ENCODE measurements around the gene YIPF5.

YIPF5 gene

DNA sequence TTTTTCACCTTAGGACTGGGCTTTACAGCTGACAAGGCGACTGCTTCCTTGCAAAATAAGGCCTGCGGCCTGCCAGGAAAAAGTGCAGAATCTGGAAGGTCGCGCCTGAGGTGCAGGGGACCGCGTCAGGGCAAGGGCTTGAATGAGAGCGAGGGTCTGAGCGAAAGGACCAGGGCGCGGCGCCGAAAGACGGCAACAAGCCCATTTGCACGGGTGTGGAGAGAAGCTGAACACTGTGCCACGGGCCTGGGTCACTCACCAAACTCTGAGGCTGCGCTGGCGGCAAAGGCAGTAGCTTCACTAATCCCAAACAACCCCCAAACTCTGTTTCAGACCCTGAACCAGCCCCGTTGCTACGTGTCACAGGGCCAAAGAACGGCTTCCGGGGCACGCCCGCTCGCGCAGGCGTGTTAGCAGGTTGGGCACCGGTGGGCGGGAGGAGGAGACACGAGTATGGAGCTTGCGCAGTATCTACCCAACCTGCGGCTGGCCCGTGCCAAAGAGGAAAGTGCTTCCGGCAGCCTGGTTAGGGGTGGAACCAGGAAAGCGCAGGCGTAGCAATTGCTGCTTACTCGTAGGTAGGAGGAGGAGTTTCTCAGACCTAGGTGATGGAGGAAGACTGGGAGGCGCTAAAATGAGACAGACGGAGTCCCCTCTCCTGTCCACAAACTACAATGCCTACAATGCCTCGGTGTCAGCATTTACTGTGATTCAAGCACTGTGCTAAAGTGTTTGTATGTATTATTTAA, at the start of gene YIPF5, which contains the start of gene KCTD16:
TSS of gene YIPF5 (minus strand) at position 384 of the 749 bp plus-strand sequence. CDS start 704 bp downstream, outside the sequence.
TSS of gene KCTD16 (plus strand) at position 598 of the 749 bp plus-strand sequence.
- DNase-seq (ENCODE audit: low read depth): peak; percentile 85

DNA sequence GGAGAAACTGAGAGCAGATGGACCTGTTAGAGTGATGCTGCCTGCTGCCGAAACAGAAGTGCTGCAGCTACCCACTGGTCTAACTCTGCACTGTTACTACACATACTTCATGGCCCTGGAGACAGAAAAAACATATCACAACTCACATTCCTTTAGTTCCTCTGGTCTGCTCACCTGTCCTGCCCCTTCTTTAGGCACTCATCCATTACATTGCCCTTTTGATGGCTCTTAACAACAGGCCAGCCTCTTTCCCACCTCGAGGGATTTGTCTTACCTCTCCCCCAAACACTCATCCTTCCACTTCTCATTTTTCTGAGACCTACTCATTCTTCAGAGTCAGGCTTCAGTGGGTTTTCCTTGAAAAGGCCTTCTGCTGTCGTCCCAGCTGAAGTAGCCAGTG, 49.4 kb upstream of the YIPF5 start:
- no peak for DNase-seq (ENCODE audit: low read depth)

DNA sequence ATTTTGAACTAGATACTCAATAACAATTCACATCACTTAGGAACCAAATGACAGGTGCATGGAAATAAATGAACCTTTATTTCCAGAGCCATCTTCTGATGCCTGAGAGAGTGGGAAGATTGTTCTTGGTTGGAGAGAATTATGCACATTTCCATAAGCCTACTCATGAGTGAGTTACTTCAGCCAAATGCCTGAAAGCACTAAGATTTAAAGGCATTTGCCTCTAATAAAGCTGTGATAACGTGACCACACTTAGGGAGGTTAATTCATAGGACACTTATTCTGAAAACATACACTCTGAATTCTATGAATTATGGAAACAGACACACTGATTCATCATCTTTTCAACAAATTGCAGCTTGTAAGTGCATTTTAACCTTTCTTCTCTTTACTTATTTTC, 40.2 kb upstream of the YIPF5 start:
- no peak for DNase-seq (ENCODE audit: low read depth)

DNA sequence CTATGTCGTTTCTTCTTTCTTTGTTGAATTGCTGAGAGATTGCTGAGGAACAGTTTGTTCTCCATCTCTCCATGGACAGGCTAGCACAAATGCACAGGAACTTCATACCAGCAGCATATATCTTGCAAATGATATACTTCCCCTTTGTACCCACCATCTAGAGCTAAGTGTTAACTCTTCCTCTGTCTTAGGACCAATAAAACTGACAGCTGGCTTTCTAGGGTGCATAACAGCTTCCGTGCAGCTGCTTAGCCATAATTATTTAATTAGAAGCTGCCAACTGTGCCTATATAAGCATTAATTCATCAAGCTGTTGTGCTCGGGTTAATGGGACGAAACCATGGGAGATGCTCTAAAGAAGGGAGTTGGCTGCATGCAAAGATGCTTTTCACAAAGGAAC, 38.9 kb upstream of the YIPF5 start:
- DNase-seq (ENCODE audit: low read depth): no peak

DNA sequence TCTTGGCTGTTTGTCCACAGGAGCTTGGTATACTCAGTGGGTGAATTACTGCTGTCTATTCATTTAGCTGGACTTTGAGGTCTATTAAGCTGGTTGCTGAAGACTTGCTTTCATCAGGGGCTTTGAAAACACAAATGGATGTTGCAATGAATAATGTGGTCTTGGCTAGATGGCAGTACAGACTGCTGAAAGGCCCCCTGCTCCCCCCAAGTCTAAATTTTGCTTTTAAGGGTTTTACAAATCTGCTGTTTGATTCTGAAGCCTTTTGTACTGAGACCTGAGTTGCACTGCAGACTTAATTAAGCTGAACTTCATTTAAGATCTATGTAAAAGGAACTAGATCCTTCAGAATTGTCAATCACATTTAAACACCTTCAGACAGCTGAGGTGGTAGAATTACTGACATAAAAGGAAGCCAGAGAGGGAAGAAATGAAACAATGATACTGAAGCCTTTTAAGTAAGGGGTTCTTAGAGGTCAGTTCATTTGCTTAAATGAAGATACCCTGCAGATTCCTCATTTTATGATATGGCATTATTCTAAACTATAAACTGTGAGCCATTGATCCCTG, 37.5 kb upstream of the YIPF5 start:
- no peak for DNase-seq (ENCODE audit: low read depth)

DNA sequence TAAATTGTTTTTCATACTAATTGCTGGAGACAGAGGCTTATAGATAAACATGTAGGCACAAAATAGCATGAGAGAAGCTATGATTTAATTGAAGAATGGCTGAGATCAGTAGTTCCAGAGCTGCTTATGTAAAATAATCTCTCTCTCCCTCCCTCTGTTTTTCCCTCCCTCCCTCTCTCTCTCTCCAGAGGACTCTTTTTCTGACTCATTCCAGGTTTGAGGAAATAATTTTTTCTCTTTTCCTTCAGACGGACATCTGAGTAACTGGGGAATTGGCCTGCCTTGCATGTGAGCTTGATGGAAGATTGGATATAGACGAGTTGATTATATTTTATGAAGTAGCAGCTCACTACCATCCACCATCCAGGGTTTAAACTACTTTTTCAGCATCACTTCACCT, 35.7 kb upstream of the YIPF5 start:
- no peak for DNase-seq (ENCODE audit: low read depth)

DNA sequence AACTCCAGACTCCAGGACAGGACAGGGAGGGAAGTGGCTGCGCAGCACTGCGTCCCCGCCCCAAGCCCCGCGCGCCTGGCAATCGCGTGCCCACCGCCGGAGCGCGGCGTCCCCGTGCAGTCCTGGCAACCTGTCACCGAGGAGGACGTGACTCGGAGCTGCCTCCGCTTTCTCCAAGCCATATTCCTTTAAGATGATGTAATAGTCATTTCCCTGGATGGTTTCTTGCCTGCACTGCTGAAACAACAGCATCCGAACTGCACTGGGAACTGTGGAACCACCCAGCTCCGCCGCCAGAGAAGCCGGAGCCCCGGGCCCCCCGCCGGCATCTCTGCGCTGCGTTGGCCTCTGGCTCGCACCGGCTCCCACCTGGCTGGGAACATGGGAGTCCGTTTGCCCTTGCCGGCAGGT, 34.7 kb upstream of the YIPF5 start:
- no peak for DNase-seq (ENCODE audit: low read depth)

DNA sequence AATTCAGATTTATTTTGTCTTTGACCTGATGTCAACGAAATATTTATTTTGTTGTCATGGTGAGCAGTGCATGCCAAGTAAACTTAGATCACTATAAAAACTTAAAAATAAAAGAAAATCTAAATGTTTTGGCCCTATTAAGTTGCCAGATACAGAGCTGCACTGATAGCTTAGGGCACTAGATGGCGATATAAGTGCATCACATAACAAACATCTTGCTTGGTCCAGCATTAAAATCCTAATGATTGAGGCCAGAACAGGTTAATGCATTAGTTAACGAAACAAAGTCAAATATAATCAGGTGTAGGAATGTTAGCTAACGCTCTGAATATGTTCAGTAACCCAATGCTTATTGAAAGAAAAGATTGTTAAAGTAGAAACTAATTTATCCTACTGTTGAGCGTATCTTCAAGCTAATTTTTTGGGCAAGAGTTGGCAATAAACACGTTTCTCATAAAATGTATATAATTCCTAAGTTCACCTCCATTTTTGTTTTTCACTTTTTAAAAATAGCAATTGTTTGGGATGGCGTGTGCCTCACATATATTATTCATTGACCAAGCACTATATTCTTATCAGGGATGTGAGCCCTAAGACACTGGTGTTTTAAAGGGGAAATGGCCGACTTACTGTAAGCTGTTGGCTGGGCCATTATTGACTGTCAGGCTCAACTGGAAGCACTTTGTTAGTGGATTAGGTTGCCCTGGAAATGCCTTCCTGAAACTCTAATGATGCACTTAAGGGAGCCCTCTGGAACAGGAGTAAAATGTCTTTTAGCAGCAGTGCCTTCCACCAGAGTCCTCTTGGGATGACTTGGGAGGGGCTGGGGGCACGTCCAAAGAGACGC, 33.5 kb upstream of the YIPF5 start:
- peak; percentile 62 for DNase-seq (ENCODE audit: low read depth)

DNA sequence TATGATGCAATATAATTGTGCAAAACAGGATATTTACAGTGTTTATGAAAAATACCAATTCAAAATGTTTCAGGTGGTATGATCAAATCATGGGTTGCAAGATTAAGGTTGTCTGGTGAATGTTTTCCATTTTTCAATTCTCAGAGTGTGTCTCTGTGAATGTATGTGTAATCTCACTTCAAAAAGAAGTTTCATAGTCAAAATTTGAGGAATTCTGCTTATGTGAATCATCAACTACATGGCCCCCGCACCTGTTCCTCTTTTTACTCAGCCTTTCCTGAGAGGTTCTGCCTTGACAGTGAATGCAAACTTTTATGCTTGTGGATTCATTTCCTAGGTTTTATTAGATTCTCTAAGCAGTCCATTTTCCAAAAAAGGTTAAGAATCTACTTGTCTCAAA, 32.3 kb upstream of the YIPF5 start:
- DNase-seq (ENCODE audit: low read depth): no peak

DNA sequence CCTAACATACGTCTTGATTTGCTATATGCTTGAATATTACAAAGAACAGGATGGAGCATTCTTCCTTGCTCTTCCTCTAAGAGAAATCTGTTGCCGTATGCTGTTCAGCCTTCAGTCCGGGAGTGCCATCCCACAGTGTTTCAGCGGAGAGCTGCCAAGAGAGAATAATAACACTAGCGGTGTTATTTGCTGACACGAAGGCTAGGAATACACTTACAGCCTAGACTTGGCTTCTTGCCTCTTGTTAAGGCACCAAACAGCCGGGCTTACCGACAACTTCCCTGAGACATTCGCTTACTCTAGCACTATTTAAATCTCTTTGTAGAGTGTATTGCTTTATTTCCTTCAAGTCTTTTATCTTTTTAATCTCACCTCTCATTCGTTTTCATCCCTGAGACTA, 31.6 kb upstream of the YIPF5 start:
- no peak for DNase-seq (ENCODE audit: low read depth)

DNA sequence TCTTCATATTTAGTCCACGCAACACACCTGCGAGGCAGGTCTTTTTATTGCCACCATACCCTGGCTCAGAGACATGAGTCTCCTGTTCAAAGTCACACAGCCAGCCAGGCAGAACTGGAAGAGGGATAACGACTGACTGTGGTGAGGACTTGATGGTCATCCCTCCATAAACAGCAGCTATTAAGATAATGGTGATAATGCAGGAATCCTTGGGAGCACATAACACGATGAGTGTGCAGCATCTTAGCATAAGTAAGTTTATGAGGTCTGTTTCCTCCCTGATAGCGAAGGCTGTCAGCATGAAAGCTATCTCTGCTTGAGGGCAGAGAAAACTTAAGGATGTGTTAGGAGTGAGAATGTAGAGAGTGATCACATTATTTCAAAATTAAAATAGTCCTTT, 31.1 kb upstream of the YIPF5 start:
- DNase-seq (ENCODE audit: low read depth): no peak

DNA sequence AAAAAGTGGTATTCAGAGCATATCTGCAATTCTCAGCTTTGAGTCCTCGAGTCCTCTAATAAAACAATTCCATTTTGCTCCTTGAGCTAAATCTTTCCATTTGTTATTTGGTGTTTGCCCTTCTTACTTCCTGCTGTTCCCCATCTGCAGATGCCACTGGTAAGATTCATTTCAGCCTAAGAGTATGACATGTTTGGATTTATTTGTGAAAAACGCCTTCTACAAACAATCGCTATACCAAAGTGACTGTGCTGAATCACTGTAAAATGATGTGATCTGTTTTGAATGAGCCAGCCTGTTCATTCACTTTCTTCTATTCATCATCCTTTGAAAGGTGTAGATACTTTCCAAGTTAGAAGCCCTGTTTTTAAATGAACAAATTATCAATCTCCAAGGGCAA, 27.9 kb upstream of the YIPF5 start:
- no peak for DNase-seq (ENCODE audit: low read depth)

DNA sequence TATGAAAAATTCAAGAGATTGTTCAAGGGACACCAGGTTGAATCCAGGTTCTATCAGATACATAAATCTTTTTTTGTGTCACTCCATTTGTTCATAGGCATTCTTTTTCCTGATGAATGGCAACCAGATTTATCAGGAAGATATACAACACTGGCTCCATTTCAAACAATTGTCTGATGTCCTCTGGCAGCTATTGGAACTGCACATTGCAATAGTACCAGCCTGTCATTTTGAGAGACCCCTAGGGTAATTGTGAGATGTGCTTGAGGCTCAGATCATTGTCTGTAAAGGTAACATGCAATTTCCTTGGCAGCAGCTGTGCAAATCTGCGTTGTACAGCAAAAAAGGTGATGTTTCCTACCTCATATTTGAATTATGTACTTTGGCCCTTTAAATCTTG, 26.2 kb upstream of the YIPF5 start:
- DNase-seq (ENCODE audit: low read depth): no peak

DNA sequence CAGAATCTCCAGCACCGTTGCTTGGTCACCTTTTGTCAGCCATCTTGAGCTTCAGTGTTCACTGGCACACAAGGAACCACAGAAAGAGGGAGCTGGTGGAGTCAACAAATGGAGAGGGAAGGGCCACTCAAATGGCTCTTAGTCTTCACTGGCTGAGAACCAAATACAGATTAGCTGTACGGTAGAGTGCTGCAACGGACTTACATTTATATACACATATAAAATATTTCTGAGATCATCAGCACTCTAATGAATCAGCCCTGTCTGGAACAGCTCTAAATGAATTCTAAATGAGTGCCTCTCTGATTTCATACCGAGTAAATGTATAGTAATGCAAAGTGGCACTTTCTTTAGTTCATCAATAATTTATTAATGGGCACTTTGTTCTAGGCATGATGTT, 25.0 kb upstream of the YIPF5 start:
- no peak for DNase-seq (ENCODE audit: low read depth)

DNA sequence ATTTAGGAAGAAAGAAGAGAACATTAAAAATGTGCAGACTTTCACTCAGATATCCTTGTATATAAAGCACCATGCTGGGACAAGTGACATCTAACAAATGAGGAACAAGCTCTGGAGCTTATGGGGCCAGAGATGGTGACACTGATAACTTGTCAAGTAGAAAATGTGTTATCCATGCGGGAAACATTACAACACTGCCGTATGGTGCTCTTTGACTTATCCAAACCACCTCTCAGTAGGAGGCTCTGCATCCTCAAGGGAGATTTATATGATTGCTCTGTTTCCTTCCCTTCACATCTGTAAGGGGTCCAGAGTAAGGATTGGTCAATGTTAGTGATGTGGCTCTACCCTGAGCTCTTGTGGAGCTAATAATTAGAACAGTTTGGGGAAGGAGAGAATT, 23.7 kb upstream of the YIPF5 start:
- no peak for DNase-seq (ENCODE audit: low read depth)

DNA sequence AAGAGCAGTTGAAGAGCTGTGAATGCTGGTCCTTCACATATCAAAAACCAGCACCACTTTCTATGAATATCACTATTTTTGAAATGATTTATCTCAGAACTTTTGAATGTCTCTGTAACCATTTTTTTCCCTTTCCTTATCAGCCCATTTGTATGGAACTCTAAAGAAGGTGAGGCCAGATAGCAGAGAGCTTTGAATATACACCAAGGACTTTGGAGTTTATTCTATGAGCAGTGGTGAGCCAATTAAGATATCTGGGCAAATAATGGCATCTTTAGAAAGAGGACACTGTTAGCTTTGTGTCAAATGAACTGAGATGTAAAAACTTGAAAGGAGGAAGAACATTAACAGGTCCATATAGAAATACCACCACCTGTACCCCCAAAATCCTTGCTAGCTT, 22.2 kb upstream of the YIPF5 start:
- no peak for DNase-seq (ENCODE audit: low read depth)

DNA sequence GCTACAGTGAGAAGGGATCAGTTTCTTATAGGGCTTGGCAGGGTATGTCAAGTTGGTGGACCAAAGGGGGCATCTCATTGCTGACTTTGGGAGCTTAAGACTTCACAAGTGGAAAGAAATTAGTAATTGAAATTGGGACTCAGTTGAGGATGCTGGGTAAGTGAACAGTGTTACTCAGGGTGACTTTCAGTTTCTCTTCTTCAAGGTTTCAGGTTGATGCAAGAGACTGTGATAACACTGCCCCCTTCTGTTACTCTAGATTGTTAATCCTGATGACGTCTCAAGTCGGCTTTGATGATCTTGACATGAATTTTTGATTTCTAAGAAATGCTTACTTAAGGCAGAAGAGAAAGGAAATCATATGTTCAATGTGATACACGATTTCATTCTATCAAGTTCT, 21.5 kb upstream of the YIPF5 start:
- no peak for DNase-seq (ENCODE audit: low read depth)

DNA sequence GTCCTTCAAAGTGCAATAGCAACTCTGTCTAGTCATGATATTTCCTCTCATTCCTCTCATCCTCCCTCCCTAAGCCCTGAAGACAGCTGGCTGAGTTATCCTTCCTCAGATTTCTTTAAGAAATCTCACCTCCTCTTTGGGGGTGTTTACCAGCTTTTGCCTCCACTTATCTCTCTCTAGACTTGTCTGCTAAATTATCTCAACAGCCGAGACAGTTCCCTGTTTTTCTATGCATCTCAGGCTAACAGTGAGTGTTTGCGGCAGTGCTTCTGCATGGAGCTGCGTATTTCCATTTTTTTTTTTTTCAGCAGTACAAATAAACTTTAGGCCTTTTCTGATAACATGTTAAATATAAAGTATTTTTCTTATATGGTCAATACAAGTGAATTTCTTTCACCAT, 21.1 kb upstream of the YIPF5 start:
- no peak for DNase-seq (ENCODE audit: low read depth)

DNA sequence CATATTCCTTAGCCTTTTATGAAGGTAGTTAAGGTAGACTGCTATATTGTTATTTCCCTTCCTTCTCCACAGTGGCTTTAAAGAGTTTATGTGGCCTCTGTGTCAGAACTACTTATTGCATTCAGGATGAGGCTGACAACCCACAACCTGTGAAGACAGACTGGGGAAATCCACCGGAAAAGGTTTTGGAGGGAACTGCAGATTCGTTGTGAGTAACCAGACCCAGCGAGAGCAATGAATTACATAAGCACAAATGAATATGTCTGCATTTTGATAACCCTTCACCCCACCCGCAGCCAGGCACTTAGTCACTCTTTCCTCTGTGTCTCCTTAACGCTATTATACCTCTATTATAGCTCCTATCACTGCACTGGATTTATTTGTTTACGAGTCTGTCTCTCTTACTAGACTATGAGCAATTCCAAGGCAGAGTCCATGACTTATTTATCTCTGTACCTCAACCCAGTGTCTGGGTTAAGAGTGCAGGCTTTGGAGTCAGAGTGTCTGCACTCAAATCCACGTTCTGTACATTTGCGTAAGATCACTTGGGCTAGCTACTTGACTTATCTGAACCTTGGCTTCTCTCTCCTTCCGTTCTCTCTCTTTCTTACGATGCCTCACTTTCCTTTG, 19.5 kb upstream of the YIPF5 start:
- DNase-seq (ENCODE audit: low read depth): peak; percentile 82

DNA sequence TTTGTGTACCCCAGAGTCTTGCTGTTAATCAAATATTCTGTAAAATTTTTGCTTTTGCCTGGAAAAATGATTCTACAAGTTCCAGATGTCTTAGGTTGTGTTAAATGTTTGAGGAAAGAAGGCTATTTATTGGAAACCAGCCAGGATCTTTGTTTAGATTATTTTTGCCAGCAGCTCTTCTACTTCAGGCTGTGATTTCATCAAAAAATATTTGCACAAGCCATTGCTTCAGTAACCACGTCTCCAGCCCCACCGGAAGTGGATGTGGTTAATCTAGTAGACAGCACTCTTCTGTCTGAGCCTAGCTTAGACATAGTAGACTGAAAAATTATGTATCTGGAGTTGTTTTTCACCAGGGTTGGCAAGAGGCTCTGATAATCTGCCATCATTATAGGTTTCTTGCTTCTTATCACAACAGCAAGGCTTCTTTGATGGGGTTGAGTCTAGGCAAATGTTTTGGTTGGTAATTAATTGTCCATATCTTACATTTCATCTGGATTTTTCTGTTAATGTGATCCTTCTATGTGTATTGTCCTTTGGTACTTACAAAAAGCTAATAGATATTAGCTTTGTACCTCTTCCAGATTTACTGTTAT, 17.3 kb upstream of the YIPF5 start:
- DNase-seq (ENCODE audit: low read depth): peak; percentile 80

DNA sequence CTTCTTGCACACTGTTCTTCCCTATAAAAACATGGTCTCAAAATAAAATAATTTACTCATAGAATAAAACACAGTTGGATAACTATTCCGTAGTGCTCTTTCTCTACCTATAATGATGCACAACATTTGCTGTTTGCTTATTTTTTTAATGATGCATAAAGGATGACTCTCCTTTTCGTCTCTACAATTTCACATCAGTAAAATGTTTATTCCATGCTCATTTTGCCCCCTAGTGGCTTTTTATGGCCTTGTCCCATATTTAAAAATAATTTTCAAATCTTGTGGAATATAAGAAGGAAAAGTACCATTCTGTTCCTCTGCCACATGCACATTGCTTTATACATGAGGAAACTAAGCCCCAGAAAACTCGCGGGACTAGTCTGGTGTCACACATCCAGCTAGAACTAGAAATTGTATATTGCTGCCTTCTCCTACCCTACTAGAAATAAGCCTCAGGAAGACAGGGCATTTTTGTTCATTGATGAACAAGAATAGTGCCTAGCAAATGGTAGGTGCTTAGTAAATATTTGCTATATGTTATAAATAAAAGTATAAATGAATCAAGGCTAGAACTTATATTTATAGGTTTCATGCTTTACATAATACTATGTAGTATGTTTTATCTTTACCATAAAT, 12.9 kb upstream of the YIPF5 start:
- DNase-seq (ENCODE audit: low read depth): no peak

DNA sequence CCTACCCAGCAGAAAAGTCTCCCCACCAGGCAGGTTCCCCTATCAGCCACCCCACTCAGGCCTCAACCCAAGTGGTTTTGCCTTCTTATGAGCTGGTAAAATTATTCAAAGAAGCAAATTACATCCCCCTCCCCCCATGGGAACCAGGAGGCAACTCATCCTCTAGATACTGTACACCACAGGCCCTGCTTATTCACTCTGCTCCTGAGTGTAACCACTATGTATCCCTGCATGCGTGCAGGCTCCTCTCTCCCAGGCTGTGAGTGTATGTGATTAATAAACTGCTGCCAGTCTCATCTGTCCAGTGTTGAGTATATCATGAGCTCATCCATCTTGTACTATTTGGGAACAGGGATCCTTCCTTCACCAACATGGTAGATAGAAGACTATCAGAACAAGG, 8.8 kb upstream of the YIPF5 start:
- no peak for DNase-seq (ENCODE audit: low read depth)
